ENCODE results near the gene ZSCAN29.
"Not testable (repeated sequence)": the region's sequence is repeated elsewhere in the genome, so short reads cannot be mapped to it uniquely, and the experiment has no call there.

The ZSCAN29 gene

GRCh38 chr15:43370975-43371974 lies at the start of gene ZSCAN29, which contains the start of gene TUBGCP4:
Gene ZSCAN29, minus strand, starts transcription at chr15:43371043. Its CDS starts 1,130 bp downstream, at chr15:43369913.
Gene TUBGCP4, plus strand, starts transcription at chr15:43371101. Its CDS starts 254 bp downstream, at chr15:43371355.
- DNase-seq: peak; percentile 75 to 80

- DNase-seq: no peak
Observed at GRCh38 chr15:43420435-43420834, 49.6 kb upstream of the ZSCAN29 start.

- no peak for DNase-seq
Observed at GRCh38 chr15:43414196-43414595, 43.4 kb upstream of the ZSCAN29 start.

GRCh38 chr15:43412096-43412495 lies 41.3 kb upstream of the ZSCAN29 start:
- no peak for DNase-seq

GRCh38 chr15:43410572-43411214 lies 39.9 kb upstream of the ZSCAN29 start:
- no peak for DNase-seq

GRCh38 chr15:43408789-43409188 lies 37.9 kb upstream of the ZSCAN29 start:
- no peak for DNase-seq

- no peak for DNase-seq
Observed at GRCh38 chr15:43406808-43407207, 36.0 kb upstream of the ZSCAN29 start.

- no peak for DNase-seq
Observed at GRCh38 chr15:43406189-43406588, 35.3 kb upstream of the ZSCAN29 start.

GRCh38 chr15:43404130-43404529 lies 33.3 kb upstream of the ZSCAN29 start:
- no peak for DNase-seq

GRCh38 chr15:43403616-43404015 lies 32.8 kb upstream of the ZSCAN29 start:
- DNase-seq: no peak

- no peak for DNase-seq
Observed at GRCh38 chr15:43402255-43402654, 31.4 kb upstream of the ZSCAN29 start.

- not testable (repeated sequence) for DNase-seq
Observed at GRCh38 chr15:43393592-43393991, 22.7 kb upstream of the ZSCAN29 start.

- no peak for DNase-seq
Observed at GRCh38 chr15:43390723-43391122, 19.9 kb upstream of the ZSCAN29 start.

- DNase-seq: no peak
Observed at GRCh38 chr15:43383070-43383469, 12.2 kb upstream of the ZSCAN29 start.

GRCh38 chr15:43382310-43382709 lies 11.5 kb upstream of the ZSCAN29 start:
- no peak for DNase-seq

- DNase-seq: no peak
Observed at GRCh38 chr15:43378601-43379000, 7.8 kb upstream of the ZSCAN29 start.

GRCh38 chr15:43376017-43376705 lies 5.3 kb upstream of the ZSCAN29 start:
- peak; percentile 35 to 62 for DNase-seq

- DNase-seq: no peak
Observed at GRCh38 chr15:43370310-43370974, 401 bp downstream of the ZSCAN29 start.

GRCh38 chr15:43361313-43361903 lies 9.4 kb downstream of the ZSCAN29 start:
- DNase-seq: no peak

- no peak for DNase-seq
Observed at GRCh38 chr15:43360821-43361220, 10.0 kb downstream of the ZSCAN29 start.

- no peak for DNase-seq
Observed at GRCh38 chr15:43352693-43353382, 18.0 kb downstream of the ZSCAN29 start.

GRCh38 chr15:43347114-43347513 lies 23.7 kb downstream of the ZSCAN29 start:
- DNase-seq: no peak

Measured in CD4-positive, alpha-beta T cell treated with Interferon alpha-2 for 1 hour (primary cell).